Measurements from ENCODE around the gene SMAD1. TPM values are rescaled to one million over a fixed set of nuclear protein-coding genes. Genes with fewer than 3 reads are reported as not detected.

Gene SMAD1
- total RNA-seq, 2 donors from 2014 or later: 25.1 to 28.3 TPM

DNA sequence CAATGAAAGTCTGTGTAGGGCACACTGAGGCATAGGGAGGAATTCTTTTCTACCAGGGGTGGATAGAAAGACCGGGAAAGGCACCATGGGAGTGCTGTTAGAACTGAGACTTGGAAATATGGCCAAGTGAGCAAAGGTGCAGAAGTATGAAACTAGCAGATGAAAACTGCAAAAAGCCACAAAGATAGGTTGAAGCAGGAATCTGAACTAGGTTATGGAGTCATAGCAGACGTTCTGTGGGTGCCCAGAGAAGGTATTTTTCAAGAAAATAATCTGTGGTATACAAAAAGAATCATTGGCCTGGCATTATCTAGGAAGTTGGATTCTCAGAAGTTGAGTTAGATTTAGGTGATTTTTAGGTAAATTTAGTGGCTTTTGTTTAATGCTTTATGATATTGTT lies 48.5 kb downstream of the SMAD1 start:
- Mint-ChIP-seq H3K27me3 (ENCODE audit: insufficient read depth) (no peaks in the 10 kb centered on the region), H3K36me3 (ENCODE audit: low read depth) (peaks cover 8% of the 10 kb centered on the region), H3K27ac (no peak overlapping the region), H3K4me3 (no peak overlapping the region), H3K4me1 (peaks cover 8% of the 10 kb centered on the region), H3K9me3 (no peaks in the 10 kb centered on the region)
- no peaks in the 10 kb centered on the region for H3K9me3 ChIP-seq (ENCODE audit: control insufficient read depth, low read length)
- H3K27me3 ChIP-seq (ENCODE audit: control insufficient read depth, insufficient read depth, low read length, poor library complexity, severe bottlenecking): no peaks in the 10 kb centered on the region
- no peak for DNase-seq
- H3K36me3 ChIP-seq (ENCODE audit: control insufficient read depth, insufficient read depth, low read length): no peaks in the 10 kb centered on the region
- no peak overlapping the region for H3K27ac ChIP-seq (ENCODE audit: low read depth, low read length)
- H3K9ac ChIP-seq (ENCODE audit: extremely low read depth, low read length, poor library complexity, severe bottlenecking): no peak overlapping the region
- H3K4me3 ChIP-seq (ENCODE audit: low read length): no peak overlapping the region
- TF ChIP-seq, protein P1, sequence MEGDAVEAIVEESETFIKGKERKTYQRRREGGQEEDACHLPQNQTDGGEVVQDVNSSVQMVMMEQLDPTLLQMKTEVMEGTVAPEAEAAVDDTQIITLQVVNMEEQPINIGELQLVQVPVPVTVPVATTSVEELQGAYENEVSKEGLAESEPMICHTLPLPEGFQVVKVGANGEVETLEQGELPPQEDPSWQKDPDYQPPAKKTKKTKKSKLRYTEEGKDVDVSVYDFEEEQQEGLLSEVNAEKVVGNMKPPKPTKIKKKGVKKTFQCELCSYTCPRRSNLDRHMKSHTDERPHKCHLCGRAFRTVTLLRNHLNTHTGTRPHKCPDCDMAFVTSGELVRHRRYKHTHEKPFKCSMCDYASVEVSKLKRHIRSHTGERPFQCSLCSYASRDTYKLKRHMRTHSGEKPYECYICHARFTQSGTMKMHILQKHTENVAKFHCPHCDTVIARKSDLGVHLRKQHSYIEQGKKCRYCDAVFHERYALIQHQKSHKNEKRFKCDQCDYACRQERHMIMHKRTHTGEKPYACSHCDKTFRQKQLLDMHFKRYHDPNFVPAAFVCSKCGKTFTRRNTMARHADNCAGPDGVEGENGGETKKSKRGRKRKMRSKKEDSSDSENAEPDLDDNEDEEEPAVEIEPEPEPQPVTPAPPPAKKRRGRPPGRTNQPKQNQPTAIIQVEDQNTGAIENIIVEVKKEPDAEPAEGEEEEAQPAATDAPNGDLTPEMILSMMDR (conservative IDR thresholded peaks at IDR 0.05): no peak
- WGBS, 2 experiments (ENCODE audit: insufficient coverage in 1 of 2, insufficient read length in 1 of 2): 92 to 93% methylated on average over 2 of the region's 2 CpGs
- H3K4me1 ChIP-seq (ENCODE audit: control insufficient read depth, insufficient read depth, low read length): no peaks in the 10 kb centered on the region

GRCh38 chr4:145530662-145531061 lies 49.0 kb downstream of the SMAD1 start:
- H3K27ac Mint-ChIP-seq: no peak overlapping the region
- WGBS, 2 experiments (ENCODE audit: insufficient coverage in 1 of 2, insufficient read length in 1 of 2): 88% methylated on average over 1 of the region's 1 CpG; no CpG with 5 or more reads in 1 of the 2 experiments
- Histone ChIP-seq H3K4me1 (ENCODE audit: control insufficient read depth, insufficient read depth, low read length) (no peaks in the 10 kb centered on the region), H3K4me3 (ENCODE audit: low read length) (no peak overlapping the region), H3K27me3 (ENCODE audit: control insufficient read depth, insufficient read depth, low read length, poor library complexity, severe bottlenecking) (no peaks in the 10 kb centered on the region), H3K36me3 (ENCODE audit: control insufficient read depth, insufficient read depth, low read length) (no peaks in the 10 kb centered on the region), H3K27ac (ENCODE audit: low read depth, low read length) (no peak overlapping the region), H3K9ac (ENCODE audit: extremely low read depth, low read length, poor library complexity, severe bottlenecking) (no peak overlapping the region), H3K9me3 (ENCODE audit: control insufficient read depth, low read length) (no peaks in the 10 kb centered on the region)
- peaks cover 8% of the 10 kb centered on the region for H3K36me3 Mint-ChIP-seq (ENCODE audit: low read depth)
- TF ChIP-seq, protein P1 (conservative IDR thresholded peaks at IDR 0.05): no peak
- H3K9me3 Mint-ChIP-seq: no peaks in the 10 kb centered on the region
- H3K4me1 Mint-ChIP-seq: peaks cover 3% of the 10 kb centered on the region
- no peak for DNase-seq
- H3K27me3 Mint-ChIP-seq (ENCODE audit: insufficient read depth): no peaks in the 10 kb centered on the region
- H3K4me3 Mint-ChIP-seq: no peak overlapping the region

DNA sequence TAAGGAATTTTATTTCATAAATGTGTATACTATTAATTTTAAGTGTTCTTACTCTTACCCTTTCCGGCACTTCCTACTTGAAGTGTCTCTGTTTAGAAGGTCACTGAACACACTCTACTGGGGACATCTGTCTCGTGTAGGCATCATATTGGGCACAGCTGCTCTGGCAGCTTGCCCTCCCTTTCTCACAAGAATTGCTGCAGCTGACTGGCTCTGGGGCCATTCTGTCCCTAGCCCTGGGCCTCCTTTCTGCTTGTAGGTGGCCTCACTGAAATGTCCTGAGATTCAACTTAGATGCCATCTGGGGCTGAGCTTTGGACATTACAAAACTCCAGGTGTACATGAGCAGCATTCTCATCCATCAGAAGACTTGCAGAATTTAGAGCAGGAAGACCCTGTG lies 49.6 kb downstream of the SMAD1 start:
- H3K27me3 ChIP-seq (ENCODE audit: control insufficient read depth, insufficient read depth, low read length, poor library complexity, severe bottlenecking): no peaks in the 10 kb centered on the region
- no peaks in the 10 kb centered on the region for H3K27me3 Mint-ChIP-seq (ENCODE audit: insufficient read depth)
- peaks cover 8% of the 10 kb centered on the region for H3K36me3 Mint-ChIP-seq (ENCODE audit: low read depth)
- H3K27ac Mint-ChIP-seq: peak overlapping the region; percentile 11
- no peak overlapping the region for H3K4me3 Mint-ChIP-seq
- DNase-seq: no peak
- no peak overlapping the region for H3K4me3 ChIP-seq (ENCODE audit: low read length)
- H3K9ac ChIP-seq (ENCODE audit: extremely low read depth, low read length, poor library complexity, severe bottlenecking): no peak overlapping the region
- H3K9me3 Mint-ChIP-seq: no peaks in the 10 kb centered on the region
- H3K36me3 ChIP-seq (ENCODE audit: control insufficient read depth, insufficient read depth, low read length): no peaks in the 10 kb centered on the region
- WGBS, 2 experiments (ENCODE audit: insufficient coverage in 1 of 2, insufficient read length in 1 of 2): 80 to 91% methylated on average over 1 to 2 of the region's 2 CpGs
- TF ChIP-seq, protein P1 (conservative IDR thresholded peaks at IDR 0.05): no peak
- H3K4me1 Mint-ChIP-seq: no peaks in the 10 kb centered on the region
- H3K27ac ChIP-seq (ENCODE audit: low read depth, low read length): no peak overlapping the region
- no peaks in the 10 kb centered on the region for H3K4me1 ChIP-seq (ENCODE audit: control insufficient read depth, insufficient read depth, low read length)
- H3K9me3 ChIP-seq (ENCODE audit: control insufficient read depth, low read length): no peaks in the 10 kb centered on the region
